BE2C (cell line): ENCODE results near the gene ARAP2.

Experiments
- DNase-seq: peaks from one replicate; pipeline ENCODE4 v3.0.0-alpha.2; 2020
- H3K27me3 ChIP-seq: fragments of 250-450 bp; sonication (Bioruptor Pico); 2 replicates; pipeline ENCODE4 v1.5.1; 2020; ENCODE audit warnings: mild to moderate bottlenecking
- H3K36me3 ChIP-seq: fragments of 250-450 bp; sonication (Bioruptor Pico); 2 replicates; pipeline ENCODE4 v1.5.1; 2020; ENCODE audit warnings: mild to moderate bottlenecking
- H3K4me1 ChIP-seq: fragments of 250-450 bp; sonication (Bioruptor Pico); 2 replicates; pipeline ENCODE4 v1.5.1; 2020
- H3K4me3 ChIP-seq: 2 replicates; pipeline ENCODE4 v1.5.1; 2011; ENCODE audit warnings: low read depth, low read length
- H3K9me3 ChIP-seq: fragments of 250-450 bp; sonication (Bioruptor Pico); 2 replicates; pipeline ENCODE4 v1.5.1; 2020
- CTCF ChIP-seq: IDR thresholded peaks from 2 replicates; pipeline ENCODE4 v1.5.1; 2012; ENCODE audit warnings: mild to moderate bottlenecking, low read depth, low read length

The ARAP2 gene

DNA sequence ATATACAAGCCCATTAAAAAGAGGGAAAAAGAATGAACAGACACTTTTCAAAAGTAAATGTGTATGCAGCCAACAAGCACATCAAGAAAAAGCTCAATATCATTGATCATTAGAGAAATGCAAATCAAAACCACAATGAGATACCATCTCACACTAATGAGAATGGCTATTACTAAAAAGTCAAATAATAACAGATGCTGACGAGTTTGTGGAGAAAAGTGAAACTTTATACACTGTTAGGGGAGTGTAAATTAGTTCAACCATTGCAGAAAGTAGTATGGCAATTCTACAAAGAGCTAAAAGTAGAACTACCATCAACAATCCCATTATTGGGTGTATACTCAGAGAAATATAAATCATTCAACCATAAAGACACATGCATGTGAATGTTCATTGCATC is 203.0 kb downstream of the ARAP2 start:
- no peaks in the 10 kb centered on the region for H3K27me3 ChIP-seq
- no peak overlapping the region for H3K4me3 ChIP-seq
- DNase-seq, result no peak
- TF ChIP-seq CTCF, result no peak
- no peaks in the 10 kb centered on the region for H3K4me1 ChIP-seq
- H3K36me3 ChIP-seq, result no peaks in the 10 kb centered on the region
- H3K9me3 ChIP-seq, result no peaks in the 10 kb centered on the region

DNA sequence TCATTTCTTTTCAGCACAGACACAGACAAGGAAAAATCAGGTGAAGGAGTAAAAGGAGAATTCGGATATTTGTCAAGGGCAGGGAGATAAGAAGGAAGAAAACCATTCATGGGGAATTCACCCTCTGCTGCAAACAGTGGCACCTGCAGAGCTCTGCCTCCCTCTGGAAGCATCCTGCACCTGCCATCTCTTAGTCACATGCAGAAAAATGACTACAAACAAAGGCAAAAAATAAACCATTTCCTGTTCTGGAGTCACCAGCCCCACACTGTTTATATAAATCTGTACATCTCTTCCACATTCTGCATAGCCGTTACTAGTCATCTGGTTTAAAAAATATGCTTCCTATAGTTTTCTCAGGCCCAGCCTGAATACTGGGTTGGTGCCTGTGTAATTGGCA is 205.3 kb downstream of the ARAP2 start:
- H3K27me3 ChIP-seq, result no peaks in the 10 kb centered on the region
- DNase-seq, result no peak

GRCh38 chr4:36038491-36038890 is 205.8 kb downstream of the ARAP2 start:
- no peaks in the 10 kb centered on the region for H3K4me1 ChIP-seq
- no peak for DNase-seq
- TF ChIP-seq CTCF, result no peak
- H3K27me3 ChIP-seq, result no peaks in the 10 kb centered on the region
- no peaks in the 10 kb centered on the region for H3K36me3 ChIP-seq
- H3K4me3 ChIP-seq, result no peak overlapping the region
- H3K9me3 ChIP-seq, result no peaks in the 10 kb centered on the region

More for the DNA sequence above, 205.3 kb downstream of the ARAP2 start:
- Histone ChIP-seq H3K4me1 (no peaks in the 10 kb centered on the region), H3K36me3 (no peaks in the 10 kb centered on the region), H3K9me3 (no peaks in the 10 kb centered on the region), H3K4me3 (no peak overlapping the region)
- TF ChIP-seq CTCF, result no peak

DNA sequence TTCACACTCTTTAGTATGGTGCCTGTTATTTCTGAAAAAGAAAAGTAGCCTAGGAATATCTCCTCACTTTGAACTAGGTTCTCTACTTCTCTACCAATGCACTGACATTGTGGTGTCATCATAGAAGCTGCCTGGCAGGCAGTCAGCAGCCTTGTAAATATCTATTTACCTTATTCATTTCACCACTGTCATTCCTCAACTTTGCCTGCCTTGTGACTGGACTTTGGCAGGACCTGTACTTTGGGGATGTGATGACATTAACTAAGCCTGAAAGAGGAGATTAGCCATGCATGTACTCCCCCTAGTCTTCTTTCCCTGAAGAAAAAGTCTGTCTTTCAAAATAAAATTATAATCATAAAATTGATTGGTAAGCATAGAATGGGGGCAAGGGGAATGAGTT is 207.2 kb downstream of the ARAP2 start:
- no peak overlapping the region for H3K4me3 ChIP-seq
- H3K4me1 ChIP-seq, result no peaks in the 10 kb centered on the region
- H3K27me3 ChIP-seq, result no peaks in the 10 kb centered on the region
- H3K36me3 ChIP-seq, result no peaks in the 10 kb centered on the region
- no peak for TF ChIP-seq CTCF
- no peak for DNase-seq
- no peaks in the 10 kb centered on the region for H3K9me3 ChIP-seq

DNA sequence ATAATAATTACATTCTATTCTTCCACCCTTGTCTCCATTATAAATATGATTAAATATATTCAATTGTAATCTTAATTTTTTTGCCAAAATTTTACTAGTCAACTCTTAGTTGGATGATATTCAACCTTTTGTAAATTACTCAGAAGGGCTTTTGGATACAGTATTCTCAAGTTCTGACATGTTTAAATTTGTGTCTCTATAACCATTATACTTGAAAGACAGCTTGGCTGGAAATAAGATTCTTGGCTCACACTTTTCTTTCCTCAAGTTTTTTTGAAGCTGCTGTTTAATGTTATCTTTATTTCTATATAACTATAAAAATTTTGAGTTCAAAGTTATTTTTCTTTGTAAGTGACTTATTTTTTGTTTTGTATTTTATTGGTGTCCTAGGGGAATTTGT is 214.4 kb downstream of the ARAP2 start:
- no peak for TF ChIP-seq CTCF
- H3K4me3 ChIP-seq, result no peak overlapping the region
- H3K27me3 ChIP-seq, result no peaks in the 10 kb centered on the region
- no peaks in the 10 kb centered on the region for H3K36me3 ChIP-seq
- H3K4me1 ChIP-seq, result no peaks in the 10 kb centered on the region
- H3K9me3 ChIP-seq, result no peaks in the 10 kb centered on the region
- DNase-seq, result no peak

GRCh38 chr4:36027203-36027602 is 217.1 kb downstream of the ARAP2 start:
- DNase-seq, result no peak
- TF ChIP-seq CTCF, result no peak
- no peaks in the 10 kb centered on the region for H3K27me3 ChIP-seq

More at GRCh38 chr4:36027203-36027602, 217.1 kb downstream of the ARAP2 start:
- Histone ChIP-seq H3K4me1 (no peaks in the 10 kb centered on the region), H3K9me3 (no peaks in the 10 kb centered on the region), H3K36me3 (no peaks in the 10 kb centered on the region), H3K4me3 (no peak overlapping the region)
